ENCODE measurements around the gene ANKHD1. TPM values are rescaled to one million over a fixed set of nuclear protein-coding genes. Genes with fewer than 3 reads are reported as not detected.

Gene ANKHD1
- polyA plus RNA-seq, 1 of the 3 experiments (the other 2 are of a cell fraction) = 26.7 TPM

GRCh38 chr5:140429724-140430123 lies 28.1 kb downstream of the ANKHD1 start (continued):
- no peak for TF ChIP-seq NRF1 (IDR thresholded peaks at IDR 0.05; ENCODE audit: low read depth, low read length)

GRCh38 chr5:140432212-140432611 lies 30.6 kb downstream of the ANKHD1 start:
- no peaks in the 10 kb centered on the region for H3K27me3 ChIP-seq (ENCODE audit: insufficient read depth)
- POLR2A ChIA-PET = no interaction called here
- H3K79me2 ChIP-seq (ENCODE audit: insufficient read depth) = peaks cover 81% of the 10 kb centered on the region

More at GRCh38 chr5:140432212-140432611, 30.6 kb downstream of the ANKHD1 start:
- no peak overlapping the region for H3K27ac ChIP-seq (ENCODE audit: low read depth in 2 of 2, low read length in 1 of 2)
- H3K4me2 ChIP-seq = no peak overlapping the region
- H3K9me3 ChIP-seq = no peaks in the 10 kb centered on the region
- no peak overlapping the region for H2AFZ ChIP-seq (ENCODE audit: low read depth)
- no peak overlapping the region for H3K4me3 ChIP-seq (ENCODE audit: low read depth in 2 of 2, low read length in 1 of 2)
- TF ChIP-seq MEF2A (IDR thresholded peaks at IDR 0.05; ENCODE audit: borderline replicate concordance, low read depth) (no peak), RCOR1 (IDR thresholded peaks at IDR 0.05; ENCODE audit: low read length) (no peak), CHD2 (IDR thresholded peaks at IDR 0.05; ENCODE audit: low read length, partially characterized antibody) (no peak), REST (IDR thresholded peaks at IDR 0.05; ENCODE audit: low read depth, low read length) (no peak), TAF1 (IDR thresholded peaks at IDR 0.05; ENCODE audit: borderline replicate concordance, low read depth, low read length) (no peak), NFIC (IDR thresholded peaks at IDR 0.05; ENCODE audit: borderline replicate concordance) (no peak), NRF1 (IDR thresholded peaks at IDR 0.05; ENCODE audit: low read depth, low read length) (no peak), USF2 (IDR thresholded peaks at IDR 0.05; ENCODE audit: borderline replicate concordance, low read depth, low read length) (no peak), TCF12 (IDR thresholded peaks at IDR 0.05) (no peak), RFX5 (IDR thresholded peaks at IDR 0.05; ENCODE audit: low read length) (no peak), FOXM1 (IDR thresholded peaks at IDR 0.05; ENCODE audit: low read depth) (no peak), GATA2 (CRISPR knock-in tag; IDR thresholded peaks at IDR 0.05) (no peak)
- H3F3A ChIP-seq (replicated peaks; ENCODE audit: insufficient read depth) = peaks cover 18% of the 10 kb centered on the region
- no peak for DNase-seq
- 88% methylated on average over 1 of the region's 1 CpG for WGBS (ENCODE audit: low lambda C conversion rate)
- peaks cover 35% of the 10 kb centered on the region for H4K20me1 ChIP-seq (ENCODE audit: insufficient read depth)
- no peaks in the 10 kb centered on the region for H3K9me2 ChIP-seq
- CTCF ChIA-PET = no interaction called here
- no peak overlapping the region for H3K9ac ChIP-seq
- H3K36me3 ChIP-seq (replicated peaks in 1 of 2; ENCODE audit: control insufficient read depth in 1 of 2, insufficient read depth in 2 of 2, low read length in 1 of 2) = peaks cover 2 to 20% of the 10 kb centered on the region in 2 experiments
- no peaks in the 10 kb centered on the region for H3K4me1 ChIP-seq (ENCODE audit: control insufficient read depth in 1 of 2, insufficient read depth in 2 of 2, low read depth in 1 of 2, low read length in 1 of 2)

All from SK-N-SH (cell line).